OCI-LY7 (cell line): ENCODE results near the gene MLST8.

ENCODE experiments used
- CTCF ChIP-seq: fragments of 200-600 bp; sonication (generic); conservative IDR thresholded peaks from 2 replicates; pipeline ENCODE4 v1.5.1; 2014; ENCODE audit warnings: mild to moderate bottlenecking, antibody characterized with exemption, low read length, moderate library complexity, mixed read lengths
- EZH2phosphoT487 ChIP-seq: fragments of 200-600 bp; sonication (generic); IDR thresholded peaks from 2 replicates; pipeline ENCODE4 v1.6.1; 2018; ENCODE audit warnings: low read depth, borderline replicate concordance, mild to moderate bottlenecking, mixed run types, antibody characterized with exemption, low read length, moderate library complexity, mixed read lengths

- TF ChIP-seq CTCF: no peak
- no peak for TF ChIP-seq EZH2phosphoT487
Observed at GRCh38 chr16:2211923-2212347, 6.7 kb downstream of the MLST8 start.
